NCI-H2227 (cell line): ENCODE data around the gene OXLD1.
A peak's percentile ranks its signal among the peaks of the same experiment; 100 is the strongest.

Experiments
- DNase-seq: peaks from one replicate; lab custom pipeline; 2025; ENCODE audit not compliant: unreplicated experiment; lab: John Stamatoyannopoulos, UW

Gene OXLD1

GRCh38 chr17:81655378-81656117, 10.9 kb downstream of the OXLD1 start:
- DNase-seq: no peak

DNA sequence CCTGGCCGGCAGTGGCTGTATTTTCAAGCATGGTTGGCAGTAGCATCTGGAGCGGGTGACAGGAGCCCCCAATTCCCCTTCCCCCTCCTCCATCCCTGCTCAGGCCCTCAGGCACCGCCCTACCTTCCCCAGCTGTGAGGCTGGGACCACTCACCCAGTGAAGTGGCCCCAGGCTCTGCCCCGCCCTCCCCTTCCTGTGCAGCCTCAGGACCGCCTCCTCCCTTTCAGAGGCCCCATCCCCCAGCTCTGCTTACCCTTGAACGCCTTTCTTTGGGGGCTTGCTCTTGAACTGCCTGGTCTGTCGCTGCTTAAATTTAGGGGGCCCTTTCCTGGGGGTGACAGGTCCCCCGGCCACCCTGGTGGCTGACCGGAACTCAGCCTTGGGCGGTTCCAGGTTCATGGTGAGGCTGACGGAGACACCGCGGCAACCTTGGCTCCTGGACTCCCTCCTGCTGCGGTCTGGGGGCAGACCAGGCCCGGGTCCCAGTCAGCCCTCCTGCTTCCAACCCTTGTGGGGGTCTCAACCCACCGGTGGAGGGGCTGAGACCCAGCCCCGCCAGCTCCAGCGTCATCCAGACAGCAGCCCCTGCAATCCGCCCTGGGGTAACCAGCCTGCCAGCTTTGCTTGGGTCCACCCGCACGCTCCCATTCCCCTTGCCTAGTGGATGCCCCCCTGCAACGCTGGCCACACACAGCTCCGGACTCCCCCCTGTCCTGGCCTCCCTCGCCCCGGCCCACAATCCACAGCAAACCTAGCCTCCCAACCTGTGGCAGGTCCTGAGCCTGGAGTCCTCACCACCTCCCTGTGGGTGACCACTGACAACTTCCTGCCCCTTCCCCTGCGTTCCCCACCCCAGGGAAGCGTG, 13.3 kb downstream of the OXLD1 start:
- DNase-seq: no peak

- DNase-seq: no peak
Measured at GRCh38 chr17:81651692-81652091, 14.7 kb downstream of the OXLD1 start.

DNA sequence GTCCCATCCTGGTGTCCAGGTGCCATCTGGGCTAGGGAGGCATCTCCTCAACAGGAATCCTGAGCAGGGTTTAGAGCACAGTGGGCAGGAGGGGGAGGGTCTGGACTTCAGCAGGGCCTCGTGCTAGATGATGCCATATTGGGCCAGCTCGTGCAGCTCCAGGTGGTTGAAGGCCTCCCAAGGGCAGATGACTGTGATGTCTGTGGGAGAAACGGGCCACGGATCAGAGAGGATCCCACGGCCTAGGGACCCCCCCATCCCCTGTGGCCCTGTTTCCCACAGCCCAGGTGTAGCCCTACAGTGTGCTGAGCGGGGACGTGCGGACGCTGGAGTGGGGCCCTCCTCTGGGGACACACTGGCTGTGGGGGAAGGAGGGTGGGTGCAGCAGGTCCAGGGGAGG, 15.5 kb downstream of the OXLD1 start:
- DNase-seq: no peak

GRCh38 chr17:81648707-81649085, 17.7 kb downstream of the OXLD1 start:
- DNase-seq: no peak

GRCh38 chr17:81648013-81648706, 18.2 kb downstream of the OXLD1 start:
- no peak for DNase-seq

DNA sequence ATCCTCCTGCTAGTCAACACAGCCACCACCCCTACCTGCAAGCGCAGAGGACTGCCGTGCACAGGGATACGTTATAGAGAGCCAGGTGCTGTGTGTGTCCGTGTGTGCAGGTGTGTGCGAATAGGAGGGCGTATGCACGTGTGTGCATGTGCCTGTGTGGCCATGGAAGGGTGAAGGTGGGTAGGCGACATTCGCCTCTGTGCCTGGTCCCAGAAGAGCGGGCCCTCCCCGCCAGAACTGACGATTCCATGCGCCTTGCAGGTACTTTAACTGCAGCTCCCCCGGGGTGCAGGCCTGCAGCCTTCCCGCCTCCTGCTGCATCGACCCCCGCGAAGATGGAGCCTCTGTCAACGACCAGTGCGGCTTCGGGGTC, 18.8 kb downstream of the OXLD1 start:
- DNase-seq: no peak

- DNase-seq: no peak
Measured at GRCh38 chr17:81646869-81647600, 19.4 kb downstream of the OXLD1 start.

DNA sequence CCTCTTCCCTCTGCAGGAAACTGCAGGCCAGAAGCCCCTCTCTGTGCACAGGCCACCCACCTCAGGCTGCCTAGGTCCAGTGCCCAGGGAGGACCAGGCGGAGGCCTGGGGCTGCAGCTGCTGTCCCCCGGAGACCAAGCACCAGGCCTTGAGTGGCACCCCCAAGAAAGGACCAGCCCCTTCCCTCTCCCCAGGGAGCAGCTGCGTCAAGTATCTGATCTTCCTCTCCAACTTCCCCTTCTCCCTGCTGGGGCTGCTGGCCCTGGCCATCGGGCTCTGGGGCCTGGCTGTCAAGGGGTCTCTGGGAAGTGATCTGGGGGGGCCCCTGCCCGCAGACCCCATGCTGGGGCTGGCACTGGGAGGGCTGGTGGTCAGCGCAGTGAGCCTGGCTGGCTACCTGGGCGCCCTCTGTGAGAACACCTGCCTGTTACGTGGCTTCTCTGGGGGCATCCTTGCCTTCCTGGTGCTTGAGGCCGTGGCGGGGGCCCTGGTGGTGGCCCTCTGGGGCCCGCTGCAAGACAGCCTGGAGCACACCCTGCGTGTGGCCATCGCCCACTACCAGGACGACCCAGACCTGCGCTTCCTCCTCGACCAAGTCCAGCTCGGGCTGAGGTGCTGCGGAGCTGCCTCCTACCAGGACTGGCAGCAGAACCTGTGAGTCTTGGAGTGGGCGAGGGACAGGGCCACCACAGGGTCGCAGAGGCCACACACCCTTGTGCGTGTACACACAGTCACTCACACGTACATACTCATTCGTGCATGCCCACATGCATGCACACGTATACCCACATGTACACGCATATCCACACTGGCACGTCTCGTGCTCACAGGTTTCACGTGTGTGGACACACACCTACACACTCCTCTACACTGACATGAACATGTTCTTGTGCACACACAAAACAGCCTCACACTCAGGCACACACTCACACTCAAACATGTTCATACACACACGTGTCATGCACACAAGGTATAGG, 21.1 kb downstream of the OXLD1 start:
- DNase-seq: no peak

GRCh38 chr17:81644496-81644895, 21.9 kb downstream of the OXLD1 start:
- DNase-seq: no peak

DNA sequence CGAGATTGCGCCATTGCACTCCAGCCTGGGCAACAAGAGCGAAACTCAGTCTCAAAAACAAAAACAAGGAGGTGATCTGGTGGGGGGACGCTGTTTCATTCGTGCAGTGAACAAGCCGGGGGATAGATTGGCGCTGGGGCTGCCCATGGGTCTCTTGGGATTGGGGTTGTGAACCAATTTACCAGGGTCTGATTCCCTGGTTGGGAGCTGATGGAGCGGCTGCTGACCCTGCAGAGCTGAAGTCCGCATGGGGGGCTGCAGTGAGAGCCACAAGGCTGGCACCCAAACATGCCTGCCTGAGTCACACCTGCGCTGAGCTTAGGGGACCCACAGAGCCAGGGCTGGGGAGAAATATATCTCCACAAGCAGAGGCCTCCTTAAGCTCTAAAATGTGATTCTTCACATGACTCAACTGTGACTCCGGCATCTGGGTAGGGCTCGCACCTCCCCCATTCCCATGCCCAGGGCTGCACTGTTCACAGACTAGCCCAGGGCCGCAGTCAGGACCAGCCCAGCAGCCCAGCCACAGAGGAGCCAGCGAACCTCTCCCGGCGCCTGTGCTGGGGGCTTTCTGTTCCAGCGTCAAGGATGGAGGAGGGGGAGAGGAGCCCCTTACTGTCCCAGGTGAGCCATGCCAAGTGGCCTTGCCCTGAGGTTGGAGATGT, 24.4 kb downstream of the OXLD1 start:
- no peak for DNase-seq

DNA sequence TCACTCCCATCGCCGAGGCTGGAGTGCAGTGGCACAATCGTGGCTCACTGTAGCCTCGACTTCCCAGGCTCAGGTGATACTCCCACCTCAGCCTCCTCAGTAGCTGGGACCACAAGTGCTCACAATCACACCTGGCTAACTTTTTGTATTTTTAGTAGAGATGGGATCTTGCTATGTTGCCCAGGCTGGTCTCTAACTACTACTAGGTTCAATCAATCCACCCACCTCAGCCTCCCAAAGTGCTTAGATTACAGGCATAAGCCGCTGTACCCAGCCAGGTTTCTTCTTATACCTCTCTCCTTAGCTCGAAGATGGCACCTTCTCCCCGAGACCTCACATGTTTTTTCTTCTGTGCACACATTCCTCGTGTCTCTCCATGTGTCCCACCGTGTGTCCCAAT, 26.4 kb downstream of the OXLD1 start:
- no peak for DNase-seq

DNA sequence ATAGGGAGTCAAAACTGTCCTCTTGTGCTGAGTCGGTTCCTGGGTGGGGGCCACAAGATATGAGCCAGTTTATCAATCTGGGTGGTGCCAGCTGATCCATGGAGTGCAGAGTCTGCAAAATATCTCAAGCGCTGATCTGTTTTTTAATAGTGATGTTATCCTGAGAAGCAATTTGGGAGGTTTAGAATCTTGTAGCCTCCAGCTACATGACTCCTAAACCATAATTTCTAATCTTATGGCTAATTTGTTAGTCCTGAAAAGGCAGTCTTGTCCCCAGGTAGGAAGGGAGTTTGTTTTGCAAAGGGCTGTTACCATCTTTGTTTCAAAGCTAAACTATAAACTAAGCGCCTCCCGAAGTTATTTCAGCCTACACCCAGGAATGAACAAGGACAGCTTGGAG, 27.7 kb downstream of the OXLD1 start:
- DNase-seq: no peak

GRCh38 chr17:81636505-81637288, 29.7 kb downstream of the OXLD1 start, which contains the start of the genes NPLOC4 and TSPAN10:
NPLOC4 (minus strand) TSS chr17:81637112; CDS start chr17:81636930, 182 bp downstream.
TSPAN10 (plus strand) TSS chr17:81637196; CDS start chr17:81642413, 5,217 bp downstream.
- DNase-seq: peak; percentile 93

- DNase-seq: no peak
Measured at GRCh38 chr17:81635973-81636504, 30.4 kb downstream of the OXLD1 start.

GRCh38 chr17:81635431-81635830, 31.0 kb downstream of the OXLD1 start:
- no peak for DNase-seq

DNA sequence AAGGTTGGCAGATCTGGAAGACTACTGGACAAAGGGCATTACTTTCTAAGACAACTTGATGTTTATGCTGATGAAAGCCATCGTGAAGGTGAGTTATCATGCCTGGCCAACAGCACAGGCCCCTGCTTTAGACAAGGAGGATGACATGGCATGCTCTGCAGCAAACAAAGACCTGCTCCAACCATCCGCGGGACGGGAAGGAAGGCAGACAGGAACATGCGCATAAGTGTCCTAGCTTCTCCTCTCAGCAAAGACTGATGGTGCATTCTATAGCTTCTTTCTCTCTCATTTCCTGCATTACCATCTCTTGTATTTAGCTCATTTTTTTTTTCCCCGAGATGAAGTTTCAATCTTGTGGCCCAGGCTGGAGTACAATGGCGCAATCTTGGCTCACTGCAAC, 34.9 kb downstream of the OXLD1 start:
- no peak for DNase-seq

DNA sequence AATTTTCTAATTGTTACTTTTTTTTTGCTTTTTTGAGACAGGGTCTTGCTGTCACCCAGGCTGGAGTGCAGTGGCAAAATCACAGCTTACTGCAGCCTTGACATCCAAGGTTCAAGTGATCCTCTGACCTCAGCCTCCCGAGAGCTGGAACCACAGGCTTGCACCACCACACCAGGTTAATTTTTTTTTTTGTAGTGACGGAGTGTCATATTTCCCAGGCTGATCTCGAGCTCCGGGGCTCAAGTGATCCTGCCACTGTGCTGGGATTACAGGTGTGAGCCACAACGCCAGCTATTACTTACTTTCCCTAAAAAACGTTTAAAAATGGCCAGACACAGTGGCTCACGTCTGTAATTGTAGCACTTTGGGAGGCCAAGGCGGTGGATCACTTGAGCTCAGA, 36.1 kb downstream of the OXLD1 start:
- DNase-seq: no peak
